ENCODE measurements around the gene SLC26A6. TPM values are rescaled to one million over a fixed set of nuclear protein-coding genes. Genes with fewer than 3 reads are reported as not detected.
A peak's percentile ranks its signal among the peaks of the same experiment; 100 is the strongest.

Gene SLC26A6
- total and polyA plus RNA-seq, 2 of the 13 experiments (the other 11 are each of a cell fraction or from before 2014, with no cell fraction given): 40.7 to 184 TPM

DNA sequence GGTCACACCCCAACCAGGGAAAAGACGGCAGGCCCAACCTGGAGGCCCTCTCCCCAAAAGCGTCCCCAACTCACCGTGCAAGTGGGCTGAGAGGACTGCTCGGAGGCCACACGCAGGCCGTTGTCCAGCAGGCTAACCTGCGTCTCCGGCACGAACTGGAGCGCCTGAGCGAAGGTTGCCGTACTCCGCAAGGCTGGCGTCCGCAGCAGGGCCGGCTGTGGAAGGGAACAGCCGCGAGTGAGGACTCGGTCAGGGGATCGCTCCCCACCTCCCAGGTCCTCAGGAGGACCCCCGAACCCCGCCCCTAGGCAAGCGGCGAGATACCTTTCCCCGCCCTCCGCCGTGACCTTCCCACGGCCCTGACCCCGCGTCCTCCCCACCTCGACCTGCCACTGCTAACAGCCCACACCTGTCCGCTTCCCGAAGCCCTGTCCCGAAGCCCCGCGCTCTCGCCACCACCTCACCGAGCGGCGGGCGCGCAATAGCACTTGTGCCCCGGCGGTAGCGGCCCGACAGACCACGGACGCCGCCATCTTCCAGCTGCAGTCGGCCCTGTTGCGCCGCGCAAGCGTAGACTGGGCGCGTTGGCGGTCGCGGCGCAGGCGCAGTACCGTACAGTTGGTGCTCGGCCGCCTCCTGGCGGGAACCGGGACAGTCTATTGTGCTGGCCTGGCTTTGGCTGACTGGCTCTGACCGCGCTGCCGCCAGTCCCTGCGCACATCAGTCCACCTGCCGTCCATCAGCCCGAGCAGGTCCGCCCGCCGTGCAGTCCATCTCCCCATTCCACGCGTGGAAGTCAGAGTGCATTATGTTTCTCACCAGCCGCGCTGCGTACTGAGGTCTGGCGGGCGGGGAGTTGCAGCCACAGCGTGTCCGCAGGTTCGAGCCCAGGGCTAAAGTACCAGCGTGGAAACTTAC is 25.9 kb downstream of the SLC26A6 start, which contains the start of gene UQCRC1 (continued):
- peak; percentile 20; the same call in 1 of the 2 replicates for TF ChIP-seq ZNF232 (CRISPR knock-in tag; IDR thresholded peaks at IDR 0.05; ENCODE audit: borderline replicate concordance)
- TF ChIP-seq, protein P1, sequence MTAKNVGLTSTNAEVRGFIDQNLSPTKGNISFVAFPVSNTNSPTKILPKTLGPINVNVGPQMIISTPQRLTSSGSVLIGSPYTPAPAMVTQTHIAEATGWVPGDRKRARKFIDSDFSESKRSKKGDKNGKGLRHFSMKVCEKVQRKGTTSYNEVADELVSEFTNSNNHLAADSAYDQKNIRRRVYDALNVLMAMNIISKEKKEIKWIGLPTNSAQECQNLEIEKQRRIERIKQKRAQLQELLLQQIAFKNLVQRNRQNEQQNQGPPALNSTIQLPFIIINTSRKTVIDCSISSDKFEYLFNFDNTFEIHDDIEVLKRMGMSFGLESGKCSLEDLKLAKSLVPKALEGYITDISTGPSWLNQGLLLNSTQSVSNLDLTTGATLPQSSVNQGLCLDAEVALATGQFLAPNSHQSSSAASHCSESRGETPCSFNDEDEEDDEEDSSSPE (CRISPR knock-in tag; IDR thresholded peaks at IDR 0.05): peak; percentile 78
- TF ChIP-seq TCF7L2 (IDR thresholded peaks at IDR 0.05; ENCODE audit: low read depth, low read length): no peak
- TF ChIP-seq, protein P2, sequence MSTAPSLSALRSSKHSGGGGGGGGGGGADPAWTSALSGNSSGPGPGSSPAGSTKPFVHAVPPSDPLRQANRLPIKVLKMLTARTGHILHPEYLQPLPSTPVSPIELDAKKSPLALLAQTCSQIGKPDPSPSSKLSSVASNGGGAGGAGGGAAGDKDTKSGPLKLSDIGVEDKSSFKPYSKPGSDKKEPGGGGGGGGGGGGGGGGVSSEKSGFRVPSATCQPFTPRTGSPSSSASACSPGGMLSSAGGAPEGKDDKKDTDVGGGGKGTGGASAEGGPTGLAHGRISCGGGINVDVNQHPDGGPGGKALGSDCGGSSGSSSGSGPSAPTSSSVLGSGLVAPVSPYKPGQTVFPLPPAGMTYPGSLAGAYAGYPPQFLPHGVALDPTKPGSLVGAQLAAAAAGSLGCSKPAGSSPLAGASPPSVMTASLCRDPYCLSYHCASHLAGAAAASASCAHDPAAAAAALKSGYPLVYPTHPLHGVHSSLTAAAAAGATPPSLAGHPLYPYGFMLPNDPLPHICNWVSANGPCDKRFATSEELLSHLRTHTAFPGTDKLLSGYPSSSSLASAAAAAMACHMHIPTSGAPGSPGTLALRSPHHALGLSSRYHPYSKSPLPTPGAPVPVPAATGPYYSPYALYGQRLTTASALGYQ (CRISPR knock-in tag; IDR thresholded peaks at IDR 0.05): peak; percentile 32; the same call in 1 of the 2 replicates
- peak; percentile 76 for TF ChIP-seq KLF13 (CRISPR knock-in tag; IDR thresholded peaks at IDR 0.05)
- TF ChIP-seq ZNF235 (CRISPR knock-in tag; IDR thresholded peaks at IDR 0.05; ENCODE audit: borderline replicate concordance): peak; percentile 96; the same call in 1 of the 2 replicates
- peak; percentile 84 to 95 for TF ChIP-seq POLR2A (IDR thresholded peaks at IDR 0.05; ENCODE audit: insufficient read depth in 1 of 2, low read depth in 2 of 2, low read length in 2 of 2)
- TF ChIP-seq, protein P3, sequence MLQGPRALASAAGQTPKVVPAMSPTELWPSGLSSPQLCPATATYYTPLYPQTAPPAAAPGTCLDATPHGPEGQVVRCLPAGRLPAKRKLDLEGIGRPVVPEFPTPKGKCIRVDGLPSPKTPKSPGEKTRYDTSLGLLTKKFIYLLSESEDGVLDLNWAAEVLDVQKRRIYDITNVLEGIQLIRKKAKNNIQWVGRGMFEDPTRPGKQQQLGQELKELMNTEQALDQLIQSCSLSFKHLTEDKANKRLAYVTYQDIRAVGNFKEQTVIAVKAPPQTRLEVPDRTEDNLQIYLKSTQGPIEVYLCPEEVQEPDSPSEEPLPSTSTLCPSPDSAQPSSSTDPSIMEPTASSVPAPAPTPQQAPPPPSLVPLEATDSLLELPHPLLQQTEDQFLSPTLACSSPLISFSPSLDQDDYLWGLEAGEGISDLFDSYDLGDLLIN (CRISPR knock-in tag; IDR thresholded peaks at IDR 0.05; ENCODE audit: borderline replicate concordance): no peak
- TF ChIP-seq NFYB (CRISPR knock-in tag; IDR thresholded peaks at IDR 0.05): no peak
- peak; percentile 89; the same call in 1 of the 2 replicates for TF ChIP-seq ZNF83 (CRISPR knock-in tag; IDR thresholded peaks at IDR 0.05; ENCODE audit: borderline replicate concordance)
- TF ChIP-seq ZNF564 (CRISPR knock-in tag; IDR thresholded peaks at IDR 0.05): no peak
- TF ChIP-seq, protein P4, sequence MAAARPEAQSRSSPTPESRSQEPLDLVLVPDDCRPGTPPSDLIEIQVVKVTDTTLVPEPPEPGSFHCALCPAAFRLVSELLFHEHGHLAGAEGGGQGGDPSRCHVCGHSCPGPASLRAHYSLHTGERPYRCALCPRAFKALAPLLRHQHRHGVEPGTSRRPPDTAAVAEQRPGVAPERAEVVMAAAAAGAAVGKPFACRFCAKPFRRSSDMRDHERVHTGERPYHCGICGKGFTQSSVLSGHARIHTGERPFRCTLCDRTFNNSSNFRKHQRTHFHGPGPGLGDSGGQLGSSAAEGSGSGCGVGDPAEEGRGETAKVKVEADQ (CRISPR knock-in tag; IDR thresholded peaks at IDR 0.05; ENCODE audit: borderline replicate concordance): peak; percentile 93
- TF ChIP-seq, protein P5, sequence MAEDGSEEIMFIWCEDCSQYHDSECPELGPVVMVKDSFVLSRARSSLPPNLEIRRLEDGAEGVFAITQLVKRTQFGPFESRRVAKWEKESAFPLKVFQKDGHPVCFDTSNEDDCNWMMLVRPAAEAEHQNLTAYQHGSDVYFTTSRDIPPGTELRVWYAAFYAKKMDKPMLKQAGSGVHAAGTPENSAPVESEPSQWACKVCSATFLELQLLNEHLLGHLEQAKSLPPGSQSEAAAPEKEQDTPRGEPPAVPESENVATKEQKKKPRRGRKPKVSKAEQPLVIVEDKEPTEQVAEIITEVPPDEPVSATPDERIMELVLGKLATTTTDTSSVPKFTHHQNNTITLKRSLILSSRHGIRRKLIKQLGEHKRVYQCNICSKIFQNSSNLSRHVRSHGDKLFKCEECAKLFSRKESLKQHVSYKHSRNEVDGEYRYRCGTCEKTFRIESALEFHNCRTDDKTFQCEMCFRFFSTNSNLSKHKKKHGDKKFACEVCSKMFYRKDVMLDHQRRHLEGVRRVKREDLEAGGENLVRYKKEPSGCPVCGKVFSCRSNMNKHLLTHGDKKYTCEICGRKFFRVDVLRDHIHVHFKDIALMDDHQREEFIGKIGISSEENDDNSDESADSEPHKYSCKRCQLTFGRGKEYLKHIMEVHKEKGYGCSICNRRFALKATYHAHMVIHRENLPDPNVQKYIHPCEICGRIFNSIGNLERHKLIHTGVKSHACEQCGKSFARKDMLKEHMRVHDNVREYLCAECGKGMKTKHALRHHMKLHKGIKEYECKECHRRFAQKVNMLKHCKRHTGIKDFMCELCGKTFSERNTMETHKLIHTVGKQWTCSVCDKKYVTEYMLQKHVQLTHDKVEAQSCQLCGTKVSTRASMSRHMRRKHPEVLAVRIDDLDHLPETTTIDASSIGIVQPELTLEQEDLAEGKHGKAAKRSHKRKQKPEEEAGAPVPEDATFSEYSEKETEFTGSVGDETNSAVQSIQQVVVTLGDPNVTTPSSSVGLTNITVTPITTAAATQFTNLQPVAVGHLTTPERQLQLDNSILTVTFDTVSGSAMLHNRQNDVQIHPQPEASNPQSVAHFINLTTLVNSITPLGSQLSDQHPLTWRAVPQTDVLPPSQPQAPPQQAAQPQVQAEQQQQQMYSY (CRISPR knock-in tag; IDR thresholded peaks at IDR 0.05): 0 out of 2 replicates have a peak, but pooled peaks have one; percentile 3
- no peak for TF ChIP-seq HMGA1 (CRISPR knock-in tag; conservative IDR thresholded peaks at IDR 0.05)
- no peak for TF ChIP-seq MZF1 (CRISPR knock-in tag; IDR thresholded peaks at IDR 0.05; ENCODE audit: borderline replicate concordance)
- TF ChIP-seq, protein P6, sequence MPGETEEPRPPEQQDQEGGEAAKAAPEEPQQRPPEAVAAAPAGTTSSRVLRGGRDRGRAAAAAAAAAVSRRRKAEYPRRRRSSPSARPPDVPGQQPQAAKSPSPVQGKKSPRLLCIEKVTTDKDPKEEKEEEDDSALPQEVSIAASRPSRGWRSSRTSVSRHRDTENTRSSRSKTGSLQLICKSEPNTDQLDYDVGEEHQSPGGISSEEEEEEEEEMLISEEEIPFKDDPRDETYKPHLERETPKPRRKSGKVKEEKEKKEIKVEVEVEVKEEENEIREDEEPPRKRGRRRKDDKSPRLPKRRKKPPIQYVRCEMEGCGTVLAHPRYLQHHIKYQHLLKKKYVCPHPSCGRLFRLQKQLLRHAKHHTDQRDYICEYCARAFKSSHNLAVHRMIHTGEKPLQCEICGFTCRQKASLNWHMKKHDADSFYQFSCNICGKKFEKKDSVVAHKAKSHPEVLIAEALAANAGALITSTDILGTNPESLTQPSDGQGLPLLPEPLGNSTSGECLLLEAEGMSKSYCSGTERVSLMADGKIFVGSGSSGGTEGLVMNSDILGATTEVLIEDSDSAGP (CRISPR knock-in tag; IDR thresholded peaks at IDR 0.05; ENCODE audit: borderline replicate concordance): peak; percentile 93; the same call in 1 of the 2 replicates
- no peak for TF ChIP-seq FIP1L1 (IDR thresholded peaks at IDR 0.05; ENCODE audit: borderline replicate concordance, insufficient read depth, low read depth, low read length)

Measured in HepG2 (cell line).